GM18520 (cell line): ENCODE results near the gene IQGAP2.

Experiments
- ATAC-seq: cut with Tn5 transposase; IDR thresholded peaks from one replicate; pipeline ENCODE4 v1.9.1; 2021; ENCODE audit not compliant: unreplicated experiment

The IQGAP2 gene

DNA sequence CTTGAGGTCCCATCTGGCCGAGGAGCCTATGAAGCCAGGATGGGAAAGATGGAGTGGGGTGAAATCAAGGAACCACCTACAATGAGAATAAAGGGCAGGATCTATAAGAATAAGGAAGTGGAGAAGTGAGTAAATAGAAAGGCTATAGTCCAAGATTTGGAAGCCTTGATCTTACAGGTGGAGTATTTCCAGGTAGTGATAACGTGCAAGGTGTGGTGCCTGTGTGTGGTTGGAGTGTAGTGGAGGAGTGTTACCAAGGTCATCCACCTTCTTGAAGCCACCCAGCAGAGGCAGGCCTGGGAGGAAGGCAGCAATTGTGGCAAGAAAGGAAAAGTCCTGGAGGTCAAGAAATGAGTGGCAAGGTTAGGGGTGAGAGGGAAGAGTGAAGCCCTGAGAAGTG, 72.9 kb downstream of the IQGAP2 start:
- ATAC-seq = no peak

DNA sequence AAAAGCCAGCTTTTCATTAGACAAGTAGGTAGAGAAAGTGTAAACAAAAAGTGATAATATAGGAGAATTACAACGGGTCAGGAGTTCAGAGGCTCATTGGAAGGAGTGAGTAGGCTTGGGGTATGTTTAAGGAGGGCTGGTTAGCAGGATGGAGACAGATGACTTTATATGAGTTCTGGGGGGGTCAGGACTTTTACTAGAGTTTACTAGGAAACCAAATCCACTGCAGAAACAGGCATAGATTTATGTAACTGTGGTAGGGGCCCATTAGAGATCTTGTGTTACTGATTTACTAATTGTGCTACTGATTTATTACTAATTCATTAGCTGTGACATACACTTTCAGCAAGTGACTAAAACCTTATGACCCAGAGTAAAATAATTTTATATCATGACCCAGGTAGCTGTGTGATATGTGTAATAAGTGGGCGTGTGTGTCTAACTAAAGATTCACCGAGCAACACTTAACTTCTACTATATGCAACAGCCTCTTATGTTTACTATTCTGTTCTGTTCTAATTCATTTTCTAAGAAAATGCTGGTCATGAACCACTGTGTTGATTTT, 73.5 kb downstream of the IQGAP2 start:
- no peak for ATAC-seq

DNA sequence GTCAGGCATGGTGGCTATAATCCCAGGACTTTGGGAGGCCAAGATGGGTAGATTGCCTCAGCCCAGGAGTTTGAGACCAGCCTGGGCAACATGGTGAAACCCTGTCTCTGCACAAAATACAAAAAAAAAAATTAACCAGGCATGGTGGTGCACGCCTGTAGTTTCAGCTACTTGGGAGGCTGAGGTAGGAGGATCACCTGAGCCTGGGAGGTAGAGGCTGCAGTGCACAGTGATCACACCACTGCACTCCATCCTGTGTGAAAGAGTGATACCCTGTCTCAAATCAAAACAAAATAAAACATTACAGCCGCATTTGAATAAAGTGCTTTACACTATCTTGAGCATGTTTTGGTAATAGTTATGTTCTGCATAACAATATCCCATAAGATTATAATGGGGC, 74.0 kb downstream of the IQGAP2 start:
- ATAC-seq = no peak

DNA sequence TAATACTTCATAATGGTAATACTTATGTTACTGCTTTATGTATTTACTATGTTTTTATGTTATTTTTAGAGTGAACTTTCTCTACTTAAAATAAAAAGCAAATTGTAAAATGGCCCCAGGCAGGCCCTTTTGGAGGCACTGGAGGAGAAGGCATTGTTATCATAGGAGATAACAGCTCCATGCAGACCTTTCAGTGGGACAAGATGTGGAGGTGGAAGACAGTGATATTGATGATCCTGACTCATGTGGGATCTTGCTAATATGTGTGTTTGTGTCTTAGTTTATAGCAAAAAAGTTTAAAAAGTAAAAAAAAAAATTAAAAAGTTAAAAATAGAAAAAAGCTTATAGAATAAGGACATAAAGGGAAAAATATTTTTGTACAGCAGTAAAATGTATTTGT, 74.5 kb downstream of the IQGAP2 start:
- ATAC-seq = no peak

DNA sequence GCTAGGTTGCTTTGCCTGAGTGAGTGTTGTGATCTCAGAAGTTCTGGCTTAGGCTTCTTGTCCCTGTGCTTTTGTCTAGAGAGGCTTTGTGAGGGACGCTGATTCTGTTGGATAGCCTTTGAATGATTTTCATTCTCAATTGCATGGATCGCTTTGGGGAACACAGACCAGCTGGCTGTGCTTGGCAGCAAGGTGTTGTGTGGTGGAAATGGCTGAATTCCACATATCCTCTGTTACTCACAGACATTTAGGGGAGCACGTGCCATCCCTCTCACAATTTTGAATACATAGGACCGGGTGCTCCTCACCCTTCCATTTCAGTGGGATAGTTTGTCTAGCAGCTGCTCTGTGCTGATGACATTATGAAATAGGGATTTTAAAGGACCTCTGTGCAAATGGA, 76.2 kb downstream of the IQGAP2 start:
- no peak for ATAC-seq

DNA sequence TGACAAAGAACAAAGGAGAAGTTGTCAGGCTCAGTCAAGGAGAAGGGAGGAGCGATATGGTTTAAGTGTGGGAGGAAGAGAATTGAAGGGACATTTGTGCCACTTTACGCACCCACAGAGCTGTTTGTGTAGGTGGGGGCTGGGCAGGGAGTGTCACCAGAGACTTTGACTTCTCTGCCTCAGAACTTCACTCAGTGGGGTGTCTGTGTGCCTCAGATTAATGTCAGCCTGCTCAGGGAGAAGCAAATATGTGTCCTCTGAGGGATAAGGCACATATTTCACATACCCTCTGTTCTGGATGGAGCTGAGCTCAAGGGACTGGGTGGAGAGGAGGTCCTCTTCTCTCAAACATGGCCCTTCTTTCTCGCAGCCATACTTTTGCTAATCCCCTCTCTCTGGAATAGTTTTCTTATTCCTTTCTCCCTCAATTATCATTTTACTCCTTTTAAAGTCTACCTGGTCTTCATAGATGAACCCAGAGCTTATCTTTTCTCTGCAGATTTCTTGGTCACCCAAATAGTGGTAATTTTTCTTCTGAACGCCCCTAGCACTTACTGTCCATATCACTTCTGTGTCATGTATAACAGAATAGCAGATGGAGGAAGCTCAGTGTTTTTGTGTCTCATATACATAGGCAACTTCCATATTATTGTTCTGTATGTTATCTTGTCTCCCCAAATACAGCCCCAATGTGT, 77.0 kb downstream of the IQGAP2 start:
- no peak for ATAC-seq

DNA sequence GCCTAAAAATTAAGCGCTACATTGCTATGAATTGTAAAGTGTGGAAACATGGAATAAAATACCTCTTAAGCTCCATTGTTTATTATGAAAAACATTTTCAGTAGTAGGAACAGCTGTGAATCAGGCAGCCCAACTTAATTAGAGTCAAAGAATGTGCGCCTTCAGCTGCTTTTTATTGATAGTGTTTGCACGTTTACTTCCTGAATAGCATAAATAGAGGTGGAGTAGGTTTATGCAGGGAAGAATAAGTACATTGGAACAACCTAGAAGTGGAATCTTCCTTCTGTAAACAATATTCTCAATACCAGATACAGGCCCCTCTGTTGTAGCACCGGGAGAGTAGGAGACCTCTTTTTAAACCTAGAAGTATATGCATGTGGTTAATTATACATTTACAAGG, 79.9 kb downstream of the IQGAP2 start:
- no peak for ATAC-seq

DNA sequence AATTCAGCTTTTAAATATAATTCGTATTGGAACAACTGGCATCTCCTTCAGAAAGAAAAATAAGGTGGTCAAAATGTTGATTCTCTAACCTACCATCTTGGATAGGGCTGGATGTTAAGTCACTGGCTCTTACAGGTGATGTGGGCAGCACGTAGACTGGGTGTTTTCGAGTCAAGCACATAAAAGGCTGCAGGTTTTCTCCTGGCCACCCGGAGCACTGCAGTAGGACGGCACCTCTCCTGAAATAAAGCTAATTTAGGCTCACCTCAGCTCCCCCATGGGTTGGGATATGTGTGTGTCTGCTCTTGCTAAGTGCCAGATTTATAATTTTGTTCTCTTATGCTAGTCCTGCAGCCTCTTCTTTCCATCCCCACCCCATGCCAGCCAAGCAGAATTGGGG, 80.3 kb downstream of the IQGAP2 start:
- no peak for ATAC-seq

DNA sequence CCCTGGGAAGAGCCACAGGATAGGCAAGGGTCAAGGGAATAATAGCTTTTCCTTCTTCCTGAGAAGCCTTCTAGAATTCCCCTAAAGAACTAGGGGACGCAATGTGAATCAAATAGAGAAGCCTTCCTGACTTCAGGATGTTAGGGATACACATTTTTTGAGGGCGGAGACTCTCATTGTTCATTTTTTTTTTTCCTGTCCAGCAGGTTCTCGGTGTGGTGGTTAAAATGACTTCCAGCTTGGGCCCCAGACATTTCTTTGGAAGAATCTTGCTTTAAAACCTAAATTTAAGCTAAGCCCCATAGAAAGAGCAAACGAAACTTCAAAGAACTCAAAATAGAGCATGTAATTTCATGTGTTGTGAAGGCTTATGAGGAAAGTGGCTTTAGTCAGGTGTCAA, 80.8 kb downstream of the IQGAP2 start:
- no peak for ATAC-seq

DNA sequence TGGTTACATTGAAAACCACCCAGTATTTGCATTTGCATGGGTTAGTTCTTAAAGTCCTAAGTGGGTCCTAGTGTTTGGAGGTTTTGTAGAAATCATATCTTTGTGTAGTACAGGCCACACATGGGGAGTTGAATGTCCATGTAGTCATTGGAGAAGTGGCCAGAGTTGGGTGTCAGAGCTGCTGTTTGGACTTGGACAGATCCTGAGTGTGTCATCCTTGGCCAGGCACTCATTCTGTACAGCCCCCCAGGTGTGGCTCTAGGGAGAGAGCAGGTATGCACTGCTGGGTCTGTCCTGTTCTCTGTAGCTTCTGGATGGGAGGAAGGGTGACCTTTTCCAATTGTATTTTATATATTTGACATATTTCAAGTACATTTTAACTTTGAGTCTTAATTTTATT, 82.4 kb downstream of the IQGAP2 start:
- no peak for ATAC-seq

DNA sequence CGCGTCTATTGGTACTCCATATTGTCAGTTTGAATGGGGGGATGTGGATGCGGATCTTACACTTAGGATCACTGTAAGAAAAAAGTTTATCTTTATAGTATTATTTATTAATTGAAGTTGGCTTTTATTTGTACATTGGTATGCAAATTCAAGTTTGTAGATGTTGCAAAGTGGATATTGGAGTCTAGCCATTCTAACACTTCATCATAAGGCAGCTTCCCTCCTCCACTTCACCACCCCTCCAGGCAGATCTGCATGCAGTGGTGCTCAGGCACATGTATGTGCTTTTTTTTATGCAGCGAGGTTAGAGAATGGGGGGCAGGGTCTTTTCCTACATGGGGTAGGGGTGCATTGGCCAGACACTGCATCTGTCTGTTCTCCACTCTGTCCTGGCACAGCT, 84.3 kb downstream of the IQGAP2 start:
- no peak for ATAC-seq

DNA sequence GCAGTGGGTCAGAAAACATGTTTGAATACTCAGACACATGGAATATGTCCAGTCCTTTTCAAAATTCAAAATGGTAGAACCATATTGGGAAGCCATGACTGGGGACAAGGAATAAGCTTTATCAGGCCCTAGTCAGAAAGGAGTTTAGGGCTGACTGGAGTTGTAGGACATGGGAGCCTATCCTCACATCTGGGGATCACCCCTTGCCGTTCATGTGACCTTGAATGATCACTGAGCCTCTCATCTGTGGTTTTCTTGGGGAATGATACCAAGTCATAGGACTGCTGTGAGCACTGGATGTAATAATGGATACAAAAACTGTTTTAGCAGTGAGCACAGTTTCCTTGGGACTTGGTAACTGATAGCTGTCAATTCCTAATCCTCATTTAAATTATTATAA, 84.7 kb downstream of the IQGAP2 start:
- no peak for ATAC-seq

DNA sequence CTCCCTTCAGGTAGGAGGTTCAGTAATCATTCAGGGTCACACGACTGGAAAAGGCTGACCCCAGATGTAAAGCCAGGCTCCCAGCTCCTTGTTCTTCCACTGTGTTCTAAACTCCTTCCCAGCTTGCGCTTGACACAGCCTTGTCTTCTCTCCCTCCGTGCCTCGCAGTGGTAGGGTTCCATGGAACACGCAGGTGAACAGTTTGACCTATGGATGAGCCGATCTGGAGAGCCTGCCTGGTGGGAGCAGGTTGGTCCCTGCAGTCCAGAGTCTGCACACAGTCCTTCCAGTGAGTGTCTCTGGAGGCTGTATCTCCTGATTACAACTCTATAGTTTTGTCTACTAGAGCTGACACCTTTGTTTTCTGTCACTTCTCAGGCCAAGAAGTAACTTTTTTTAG, 85.9 kb downstream of the IQGAP2 start:
- ATAC-seq = no peak

DNA sequence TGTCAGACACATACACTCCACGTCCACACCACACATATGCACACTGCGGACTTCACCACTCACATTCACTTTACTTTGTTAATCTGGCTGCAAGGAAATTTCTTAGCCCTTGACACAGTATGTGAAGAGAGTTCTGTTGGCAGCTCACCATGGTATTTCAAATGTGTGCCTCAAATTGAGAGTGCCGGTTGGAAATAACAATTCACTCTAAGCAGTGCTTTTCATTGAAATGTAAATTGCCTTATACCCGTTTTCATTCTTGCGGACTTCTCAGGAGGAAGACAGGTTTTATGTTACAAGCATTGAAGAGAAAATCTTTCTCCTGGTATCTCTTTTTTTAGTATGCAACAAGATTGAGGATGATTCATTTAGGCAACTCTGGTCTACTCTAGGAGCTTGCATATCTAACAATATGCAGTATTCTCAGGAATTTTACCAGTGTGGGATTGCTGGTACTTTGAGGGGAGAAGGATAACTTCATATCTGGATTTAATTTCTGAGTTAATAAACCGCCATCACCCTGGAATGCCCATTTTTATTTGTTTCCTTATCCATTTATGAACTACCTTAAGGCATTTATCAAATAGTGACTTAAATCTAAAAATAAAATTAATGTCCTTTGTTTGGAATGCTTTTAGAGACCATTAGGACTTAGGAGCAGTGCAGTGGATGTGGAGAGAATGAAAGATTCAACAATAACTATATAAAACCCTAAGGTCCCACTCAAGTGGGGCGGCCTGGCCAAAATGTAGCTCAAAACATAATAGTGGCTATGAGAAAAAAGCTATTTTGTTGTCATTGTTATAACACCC, 87.0 kb downstream of the IQGAP2 start:
- ATAC-seq = no peak

DNA sequence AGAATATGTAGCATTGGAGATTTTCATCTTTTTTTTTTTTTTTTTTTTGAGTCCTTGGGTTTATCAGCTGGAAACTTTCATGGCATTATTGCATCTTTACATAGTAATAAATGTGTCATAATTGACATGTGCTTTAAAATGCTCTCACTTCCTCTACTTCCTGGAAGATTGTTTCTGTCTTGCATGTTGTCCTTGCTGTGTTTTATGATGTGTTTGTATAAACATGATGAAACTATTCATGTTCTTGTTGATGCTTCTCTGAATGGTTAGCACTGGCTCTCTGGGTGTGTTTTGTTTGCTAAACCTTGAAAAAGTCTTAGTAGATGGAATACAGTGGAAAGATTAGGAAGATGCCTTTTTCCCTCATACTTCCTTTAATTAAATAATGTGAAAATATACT, 87.9 kb downstream of the IQGAP2 start:
- no peak for ATAC-seq

DNA sequence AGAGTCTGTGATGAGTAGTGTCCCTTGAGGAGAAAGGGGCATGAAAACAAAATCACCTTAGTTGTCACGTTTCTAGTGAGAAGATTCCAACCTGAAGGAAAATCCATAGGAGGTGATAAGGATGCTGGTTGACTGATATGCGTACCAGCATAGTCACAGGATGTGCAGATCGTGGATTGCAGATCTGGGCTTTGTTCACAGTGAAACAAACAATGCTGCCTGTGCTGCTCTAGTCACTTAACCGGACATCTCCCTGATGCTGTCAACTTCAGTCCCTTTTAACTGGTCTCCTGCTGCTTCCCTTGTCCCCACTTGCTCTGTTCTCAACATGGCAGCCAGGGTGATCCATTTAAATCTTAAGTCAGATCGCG, 89.7 kb downstream of the IQGAP2 start:
- no peak for ATAC-seq

DNA sequence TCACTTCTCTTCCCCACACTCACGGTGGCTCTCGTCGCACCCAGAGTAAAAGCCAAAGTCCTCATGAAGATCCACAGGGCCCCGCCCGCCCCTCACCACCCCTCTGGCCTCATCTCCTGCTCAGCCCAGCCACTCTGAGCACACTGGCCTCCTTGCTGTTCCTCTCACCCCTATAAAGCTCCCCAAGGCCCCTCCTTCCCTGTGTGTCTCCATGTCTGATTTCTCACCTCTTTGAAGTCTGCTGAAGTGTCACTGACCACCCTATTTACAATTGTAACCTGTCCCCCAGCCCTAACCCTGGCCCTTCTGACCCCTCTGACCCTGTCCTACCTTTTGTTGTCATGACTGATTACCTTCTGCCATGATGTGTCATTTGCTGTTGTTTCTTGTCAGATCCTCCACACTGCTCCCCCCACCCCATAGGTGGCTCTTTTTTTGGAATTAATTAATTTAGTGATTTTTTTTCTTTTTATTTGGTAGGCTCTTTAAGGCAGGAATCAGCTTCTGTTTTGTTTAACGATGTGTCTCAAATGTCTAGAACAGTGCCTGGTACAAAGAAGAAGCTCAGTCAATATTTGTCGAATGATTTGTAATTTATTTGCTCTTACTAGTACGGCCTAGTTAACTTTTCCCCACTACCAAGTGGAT, 90.2 kb downstream of the IQGAP2 start:
- no peak for ATAC-seq

DNA sequence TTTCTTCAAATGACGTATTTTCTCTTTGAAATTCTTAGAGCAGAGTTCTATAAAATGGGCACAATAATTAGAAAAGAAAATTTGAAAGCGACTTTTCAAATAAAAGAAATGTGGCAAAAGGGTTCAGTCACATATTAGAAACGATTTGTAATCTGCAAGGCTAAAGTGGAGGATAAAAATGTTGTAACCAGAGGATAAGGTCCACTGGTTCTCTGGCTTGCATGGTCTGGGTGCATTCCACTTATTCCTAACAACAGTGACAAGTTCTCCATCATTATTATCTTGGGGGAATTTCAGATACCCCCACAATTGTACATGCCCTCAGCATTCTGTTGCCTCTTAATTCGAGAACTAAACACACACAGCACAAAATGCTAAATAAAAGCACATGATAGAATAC, 91.1 kb downstream of the IQGAP2 start:
- no peak for ATAC-seq

DNA sequence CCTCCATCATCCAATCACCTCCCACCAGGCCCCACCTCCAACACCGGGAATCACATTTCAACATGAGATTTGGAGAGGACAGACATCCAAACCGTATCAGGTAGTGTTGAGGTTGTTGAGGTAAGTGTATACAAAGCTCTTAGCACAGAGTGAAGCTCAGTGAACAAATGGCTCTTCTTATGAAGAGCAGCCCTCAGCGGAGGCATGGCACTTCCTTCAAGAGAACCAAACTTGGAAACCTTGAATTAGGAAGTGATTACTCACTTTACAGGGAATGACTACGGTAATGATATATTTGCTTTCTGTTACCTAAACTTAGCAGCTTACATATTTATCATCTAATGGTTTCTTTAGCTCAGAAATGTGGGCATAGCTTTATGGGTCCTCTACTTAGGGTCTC, 92.8 kb downstream of the IQGAP2 start:
- no peak for ATAC-seq

DNA sequence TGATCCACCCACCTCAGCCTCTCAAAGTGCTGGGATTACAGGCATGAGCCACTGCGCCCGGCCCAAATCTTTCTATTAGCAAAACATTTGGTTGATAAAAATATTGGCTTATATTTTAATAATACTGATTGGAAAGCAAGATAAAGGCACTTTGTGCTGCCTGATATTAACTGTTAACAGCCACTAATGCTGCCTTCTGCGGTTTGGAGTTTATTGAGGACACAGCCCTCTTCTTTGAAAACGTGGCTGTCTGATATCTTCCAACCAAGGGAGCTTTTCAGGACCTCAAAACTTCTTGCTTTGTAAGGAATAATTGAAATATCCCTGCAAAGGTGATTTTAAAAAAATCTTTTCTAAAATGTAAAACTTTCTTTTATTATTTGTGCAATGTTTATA, 94.0 kb downstream of the IQGAP2 start:
- ATAC-seq = no peak

DNA sequence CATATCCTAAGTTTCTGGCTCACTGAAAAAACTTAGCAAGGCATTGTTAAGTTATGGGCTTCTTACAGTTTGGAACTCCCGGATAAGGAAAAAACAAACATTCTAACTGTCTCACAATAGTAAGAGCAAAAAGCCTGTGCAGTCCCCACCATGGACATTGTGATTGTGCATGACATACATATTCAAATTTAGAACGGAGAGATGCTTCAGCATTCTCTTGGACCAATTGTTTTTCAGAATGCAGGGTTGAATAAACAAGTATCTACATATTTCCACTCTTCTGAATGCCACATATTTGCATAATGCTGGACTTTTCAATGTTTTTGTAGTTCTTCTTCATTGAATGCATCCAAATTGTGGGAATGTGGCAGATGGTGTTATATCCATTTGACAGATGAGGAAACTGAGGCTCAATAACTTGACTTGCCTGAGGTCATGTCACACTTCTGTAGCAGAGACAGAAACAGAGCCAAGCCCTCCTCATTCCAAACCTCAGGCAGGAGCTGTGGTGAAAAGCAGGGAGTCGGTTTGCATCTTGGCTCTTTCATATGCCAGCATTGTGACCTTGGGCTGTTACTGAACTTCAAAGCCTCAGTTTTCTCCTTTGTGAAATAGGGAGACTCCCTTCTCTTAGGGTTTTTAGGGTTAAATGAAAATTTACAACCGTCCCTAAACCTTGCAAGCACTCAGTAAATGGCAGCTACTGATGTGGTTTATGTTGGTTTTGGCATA, 95.1 kb downstream of the IQGAP2 start:
- ATAC-seq = no peak
